Activated CD8-positive, alpha-beta T cell treated with anti-CD3 and anti-CD28 coated beads for 36 hours (primary cell): ENCODE data around the gene ISLR2. TPM values are rescaled to one million over a fixed set of nuclear protein-coding genes. Genes with fewer than 3 reads are reported as not detected.
"Not testable (repeated sequence)": the region's sequence is repeated elsewhere in the genome, so short reads cannot be mapped to it uniquely, and the experiment has no call there.

Source experiments
- ATAC-seq: fragments of 200-7000 bp; cut with Tn5 transposase; one replicate; pipeline ENCODE4 v1.10.0; 2021; ENCODE audit warnings: mild to moderate bottlenecking, moderate library complexity
- CTCF ChIA-PET: fragments of 350-600 bp; sonication (Branson Sonifier 250); formaldehyde crosslinking; loops from one replicate; lab custom pipeline; 2021; ENCODE audit warnings: antibody characterized with exemption; lab: Charles Lee
- POLR2A ChIA-PET: fragments of 350-600 bp; sonication (Branson Sonifier 250); formaldehyde crosslinking; loops from one replicate; lab custom pipeline; 2021; ENCODE audit warnings: antibody characterized with exemption; lab: Charles Lee
- DNase-seq: peaks from one replicate; pipeline ENCODE4 v3.0.0-alpha.2; 2020
- H3K27ac Mint-ChIP-seq: one replicate; pipeline ENCODE4 v1.8.0; 2021; ENCODE audit warnings: mild to moderate bottlenecking, mixed read lengths
- H3K27me3 Mint-ChIP-seq: one replicate; pipeline ENCODE4 v1.8.0; 2021; ENCODE audit warnings: mixed read lengths
- H3K36me3 Mint-ChIP-seq: one replicate; pipeline ENCODE4 v1.8.0; 2021; ENCODE audit warnings: low read depth, mixed read lengths
- H3K4me1 Mint-ChIP-seq: one replicate; pipeline ENCODE4 v1.8.0; 2021; ENCODE audit warnings: low read depth, mixed read lengths
- H3K4me3 Mint-ChIP-seq: one replicate; pipeline ENCODE4 v1.8.0; 2021; ENCODE audit warnings: mild to moderate bottlenecking, moderate library complexity, mixed read lengths
- H3K9me3 Mint-ChIP-seq: one replicate; pipeline ENCODE4 v1.8.0; 2021; ENCODE audit warnings: mixed read lengths
- intact Hi-C: fragments of 100-400 bp; cut with micrococcal nuclease; formaldehyde crosslinking; loops from one replicate; pipeline ENCODE4 v1.10.0; 2022
- total RNA-seq, 2 experiments: library from RNA; stranded (reverse); gene quantifications; one replicate each; pipeline ENCODE4 v1.2.3, GENCODE V29; 2021
- TF ChIP-seq, protein P1 (sequence below): fragments of 200-600 bp; IDR thresholded peaks from one replicate; pipeline ENCODE4 v1.8.0; 2022; ENCODE audit warnings: antibody characterized with exemption, mild to moderate bottlenecking

ISLR2 gene
- total RNA-seq, 2 experiments from 2014 or later: not detected

DNA sequence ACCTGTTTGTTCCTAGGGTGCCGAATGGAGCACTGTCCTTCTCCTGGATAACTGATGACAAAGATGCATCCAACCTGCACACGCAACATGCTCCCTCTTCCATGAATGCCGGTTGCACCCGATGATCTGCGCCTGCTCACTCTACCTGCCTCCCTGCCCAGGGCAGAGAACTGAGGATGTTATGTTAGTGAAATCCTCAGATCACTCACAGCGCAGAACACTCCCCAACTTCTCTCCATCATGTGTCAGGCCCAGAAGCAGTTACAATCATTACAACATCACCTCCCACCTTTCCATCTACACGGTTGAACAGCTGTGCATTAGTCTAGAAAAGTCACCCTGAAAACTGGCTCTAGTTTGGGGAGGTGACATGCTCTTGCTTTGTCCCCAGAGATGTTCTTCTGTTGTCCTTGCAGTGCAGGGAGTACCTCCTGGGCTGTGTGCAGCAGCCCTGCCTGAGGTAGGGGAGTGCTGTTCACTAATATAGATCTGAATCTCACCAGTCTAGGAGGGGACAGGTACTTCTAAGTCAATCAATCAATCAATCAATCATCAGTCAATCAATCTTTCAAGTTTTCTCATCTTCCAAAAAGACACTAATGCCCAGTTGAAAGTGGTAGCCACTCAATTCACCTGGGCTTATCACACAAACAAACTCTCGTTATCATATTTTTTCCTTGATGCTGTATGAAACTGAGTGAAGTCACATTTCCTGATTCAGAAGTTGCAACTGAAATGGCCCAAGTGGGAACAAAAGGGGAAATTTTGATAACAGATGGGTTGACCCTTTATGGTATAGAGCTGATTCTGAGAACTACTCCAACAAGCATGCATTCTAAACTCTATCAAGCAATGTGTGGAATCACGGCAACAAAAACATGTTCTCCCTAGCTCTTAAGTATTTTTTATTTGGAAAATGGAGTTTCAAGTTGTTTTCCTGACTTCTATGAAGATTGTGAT, 27.8 kb downstream of the ISLR2 start:
- Mint-ChIP-seq H3K4me3 (no peak overlapping the region), H3K27me3 (peaks cover 14% of the 10 kb centered on the region), H3K9me3 (no peaks in the 10 kb centered on the region), H3K36me3 (no peaks in the 10 kb centered on the region), H3K4me1 (peaks cover 31% of the 10 kb centered on the region), H3K27ac (no peak overlapping the region)
- POLR2A ChIA-PET: interaction anchor here (0.6 kb wide), 1 partner anchor 153 kb away, joined by 3 read pairs; no protein-coding TSS in a partner anchor
- no peak for DNase-seq
- ATAC-seq: no peak
- intact Hi-C loops: no loop called here
- TF ChIP-seq, protein P1, sequence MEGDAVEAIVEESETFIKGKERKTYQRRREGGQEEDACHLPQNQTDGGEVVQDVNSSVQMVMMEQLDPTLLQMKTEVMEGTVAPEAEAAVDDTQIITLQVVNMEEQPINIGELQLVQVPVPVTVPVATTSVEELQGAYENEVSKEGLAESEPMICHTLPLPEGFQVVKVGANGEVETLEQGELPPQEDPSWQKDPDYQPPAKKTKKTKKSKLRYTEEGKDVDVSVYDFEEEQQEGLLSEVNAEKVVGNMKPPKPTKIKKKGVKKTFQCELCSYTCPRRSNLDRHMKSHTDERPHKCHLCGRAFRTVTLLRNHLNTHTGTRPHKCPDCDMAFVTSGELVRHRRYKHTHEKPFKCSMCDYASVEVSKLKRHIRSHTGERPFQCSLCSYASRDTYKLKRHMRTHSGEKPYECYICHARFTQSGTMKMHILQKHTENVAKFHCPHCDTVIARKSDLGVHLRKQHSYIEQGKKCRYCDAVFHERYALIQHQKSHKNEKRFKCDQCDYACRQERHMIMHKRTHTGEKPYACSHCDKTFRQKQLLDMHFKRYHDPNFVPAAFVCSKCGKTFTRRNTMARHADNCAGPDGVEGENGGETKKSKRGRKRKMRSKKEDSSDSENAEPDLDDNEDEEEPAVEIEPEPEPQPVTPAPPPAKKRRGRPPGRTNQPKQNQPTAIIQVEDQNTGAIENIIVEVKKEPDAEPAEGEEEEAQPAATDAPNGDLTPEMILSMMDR: no peak
- CTCF ChIA-PET: no interaction called here

DNA sequence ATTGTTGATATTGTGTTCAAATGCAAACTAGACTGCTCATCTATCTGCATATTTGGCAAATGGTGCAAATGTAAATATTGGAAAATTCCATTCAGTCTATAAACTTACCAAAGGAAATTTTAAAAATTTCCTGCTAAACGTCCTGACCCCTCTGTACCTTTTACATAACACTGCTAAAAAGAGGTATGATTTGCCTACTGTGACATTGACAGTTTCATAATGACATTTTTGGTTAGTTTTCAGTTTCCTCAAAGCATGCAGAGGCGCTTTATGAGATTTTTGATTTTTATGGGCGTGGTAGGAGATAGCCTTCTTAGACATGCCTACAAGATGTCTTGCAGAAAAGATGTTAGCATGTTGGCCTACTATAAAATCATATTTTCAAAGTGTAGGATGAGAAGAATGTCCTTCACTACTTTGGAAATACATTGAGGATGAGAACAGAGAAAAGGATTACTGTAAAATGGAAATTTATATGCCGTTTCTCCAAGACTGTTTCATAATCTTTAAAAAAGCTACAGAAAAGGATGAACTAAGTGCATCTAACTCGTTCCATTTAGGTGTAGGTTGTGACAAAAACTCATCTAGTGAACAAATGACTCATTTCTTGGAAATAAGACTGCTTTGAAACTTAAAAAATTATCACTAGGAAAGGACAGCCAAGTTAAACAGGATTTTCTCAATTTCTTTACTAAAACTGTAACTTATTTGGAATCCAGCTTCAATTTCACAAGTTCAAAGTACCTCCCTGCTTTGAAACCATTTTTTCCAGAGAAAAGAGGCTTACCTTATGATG, 28.7 kb downstream of the ISLR2 start:
- H3K36me3 Mint-ChIP-seq: no peaks in the 10 kb centered on the region
- H3K9me3 Mint-ChIP-seq: no peaks in the 10 kb centered on the region
- H3K27ac Mint-ChIP-seq: no peak overlapping the region
- intact Hi-C loops: no loop called here
- peaks cover 12% of the 10 kb centered on the region for H3K27me3 Mint-ChIP-seq
- DNase-seq: no peak
- H3K4me1 Mint-ChIP-seq: peaks cover 31% of the 10 kb centered on the region
- CTCF ChIA-PET: no interaction called here
- H3K4me3 Mint-ChIP-seq: no peak overlapping the region
- TF ChIP-seq, protein P1: no peak
- ATAC-seq: peak; percentile 49
- POLR2A ChIA-PET: interaction anchor here (1.1 kb wide), 1 partner anchor 29 kb away, joined by 3 read pairs; no protein-coding TSS in a partner anchor

DNA sequence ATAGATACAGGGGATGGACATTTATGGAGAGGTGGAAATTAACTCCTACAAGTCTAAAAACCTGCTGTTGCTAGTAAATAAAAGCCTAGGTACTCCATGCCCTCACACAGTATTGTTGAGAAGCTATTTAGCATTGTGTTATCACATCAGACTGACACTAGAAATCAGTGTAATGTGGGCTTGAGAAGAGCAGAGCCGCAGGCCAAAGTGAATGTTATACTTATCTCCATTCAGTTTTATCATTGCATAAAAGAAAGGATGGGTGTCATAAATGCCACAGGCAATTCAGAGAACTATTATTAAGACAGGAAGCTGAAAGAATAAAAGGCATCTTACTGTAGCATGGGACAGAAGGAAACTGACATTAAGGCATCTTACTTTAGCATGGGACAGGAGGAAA, 29.4 kb downstream of the ISLR2 start:
- Mint-ChIP-seq H3K36me3 (no peaks in the 10 kb centered on the region), H3K27ac (no peak overlapping the region), H3K27me3 (peaks cover 14% of the 10 kb centered on the region), H3K4me3 (no peak overlapping the region), H3K4me1 (peaks cover 31% of the 10 kb centered on the region), H3K9me3 (no peaks in the 10 kb centered on the region)
- ATAC-seq: no peak
- DNase-seq: no peak
- intact Hi-C loops: no loop called here
- CTCF ChIA-PET: no interaction called here
- POLR2A ChIA-PET: interaction anchor here (1.1 kb wide), 1 partner anchor 30 kb away, joined by 3 read pairs; no protein-coding TSS in a partner anchor
- TF ChIP-seq, protein P1: no peak

DNA sequence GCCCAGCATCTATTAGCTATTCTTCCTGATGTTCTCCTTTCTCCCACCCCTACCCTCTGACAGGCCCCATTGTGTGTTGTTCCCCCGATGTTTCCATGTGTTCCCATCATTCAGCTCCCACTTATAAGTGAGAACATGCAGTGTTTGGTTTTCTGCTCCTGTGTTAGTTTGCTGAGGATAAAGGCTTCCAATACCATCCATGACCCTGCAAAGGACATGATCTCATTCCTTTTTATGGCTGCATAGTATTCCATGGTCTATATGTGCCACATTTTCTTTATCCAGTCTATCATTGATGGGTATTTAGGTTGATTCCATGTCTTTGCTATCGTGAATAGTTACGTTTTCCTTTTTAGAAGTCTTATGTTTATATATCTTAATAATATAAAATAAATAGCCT, 30.0 kb downstream of the ISLR2 start:
- H3K4me3 Mint-ChIP-seq, CTCF ChIA-PET, DNase-seq, POLR2A ChIA-PET, intact Hi-C loops, ATAC-seq, H3K27ac Mint-ChIP-seq, H3K36me3 Mint-ChIP-seq, H3K9me3 Mint-ChIP-seq: not testable (repeated sequence)
- Mint-ChIP-seq H3K27me3 (peaks cover 14% of the 10 kb centered on the region), H3K4me1 (peaks cover 31% of the 10 kb centered on the region)

DNA sequence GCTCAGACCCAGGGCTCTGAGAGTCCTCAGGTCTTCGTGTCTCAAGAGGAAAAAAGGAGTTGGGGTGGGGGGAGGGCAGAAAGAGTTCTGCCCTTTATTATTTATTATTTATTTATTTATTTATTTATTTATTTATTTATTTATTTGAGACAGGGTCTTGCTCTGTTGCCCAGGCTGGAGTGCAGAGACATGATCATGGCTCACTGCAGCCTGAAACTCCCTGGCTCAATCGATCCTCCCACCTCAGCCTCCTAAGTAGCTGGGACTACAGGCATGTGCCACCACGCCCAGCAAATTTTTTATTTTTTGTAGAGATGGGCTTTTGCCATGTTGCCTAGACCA, 31.8 kb downstream of the ISLR2 start:
- intact Hi-C loops, ATAC-seq, H3K9me3 Mint-ChIP-seq, POLR2A ChIA-PET, CTCF ChIA-PET, H3K27ac Mint-ChIP-seq, H3K36me3 Mint-ChIP-seq, H3K4me3 Mint-ChIP-seq, DNase-seq: not testable (repeated sequence)
- peaks cover 27% of the 10 kb centered on the region for H3K4me1 Mint-ChIP-seq
- peaks cover 14% of the 10 kb centered on the region for H3K27me3 Mint-ChIP-seq
